Trophoblast cell (in vitro differentiated cells and primary cell): Measurements from ENCODE around the gene LYSMD4.

Experiments
- DNase-seq, 2 donors: peaks; one replicate each; pipeline ENCODE4 v3.0.0-alpha.2; 2016
- H2AFZ ChIP-seq: 2 replicates; pipeline ENCODE4 v1.6.1; 2013; ENCODE audit warnings: low read length, moderate library complexity, mild to moderate bottlenecking; ENCODE audit not compliant: insufficient read depth, poor library complexity
- H2AK5ac ChIP-seq: 2 replicates; pipeline ENCODE4 v1.6.1; 2013; ENCODE audit warnings: mild to moderate bottlenecking, low read length
- H2BK120ac ChIP-seq: 2 replicates; pipeline ENCODE4 v1.6.1; 2013; ENCODE audit warnings: low read length, mild to moderate bottlenecking, moderate library complexity; ENCODE audit not compliant: insufficient read depth, poor library complexity
- H2BK12ac ChIP-seq: 2 replicates; pipeline ENCODE4 v1.6.1; 2013; ENCODE audit warnings: mild to moderate bottlenecking, low read length, moderate library complexity
- H2BK5ac ChIP-seq: 2 replicates; pipeline ENCODE4 v1.6.1; 2013; ENCODE audit warnings: low read length, low read depth, moderate library complexity, mild to moderate bottlenecking; ENCODE audit not compliant: poor library complexity
- H3K14ac ChIP-seq: 2 replicates; pipeline ENCODE4 v1.6.1; 2013; ENCODE audit warnings: mild to moderate bottlenecking, low read length
- H3K18ac ChIP-seq: 2 replicates; pipeline ENCODE4 v1.6.1; 2013; ENCODE audit warnings: mild to moderate bottlenecking, low read length
- H3K23ac ChIP-seq: 2 replicates; pipeline ENCODE4 v1.6.1; 2013; ENCODE audit warnings: low read length
- H3K27ac ChIP-seq: 2 replicates; pipeline ENCODE4 v1.5.1; 2013; ENCODE audit warnings: low read depth, mild to moderate bottlenecking, inconsistent platforms, low read length, moderate library complexity
- H3K27me3 ChIP-seq: 2 replicates; pipeline ENCODE4 v1.6.1; 2013; ENCODE audit warnings: inconsistent platforms, mild to moderate bottlenecking, low read length, moderate library complexity; ENCODE audit not compliant: insufficient read depth
- H3K36me3 ChIP-seq, 2 experiments: 1 replicate in 1 of 2; 2 replicates in 1 of 2; pipeline ENCODE4 v1.6.1; 2013; ENCODE audit warnings: low read length in 2 of 2, mild to moderate bottlenecking in 2 of 2, moderate library complexity in 1 of 2; ENCODE audit not compliant: insufficient read depth in 2 of 2, control insufficient read depth in 1 of 2
- H3K4ac ChIP-seq: 2 replicates; pipeline ENCODE4 v1.6.1; 2013; ENCODE audit warnings: low read depth, mild to moderate bottlenecking, low read length, moderate library complexity
- H3K4me1 ChIP-seq, 2 experiments: 1 replicate in 1 of 2; 2 replicates in 1 of 2; pipeline ENCODE4 v1.6.1; 2013; ENCODE audit warnings: low read length in 2 of 2, mild to moderate bottlenecking in 2 of 2, moderate library complexity in 1 of 2; ENCODE audit not compliant: insufficient read depth in 2 of 2, control insufficient read depth in 1 of 2
- H3K4me2 ChIP-seq: 2 replicates; pipeline ENCODE4 v1.6.1; 2013; ENCODE audit warnings: inconsistent platforms, mild to moderate bottlenecking, low read length, moderate library complexity
- H3K4me3 ChIP-seq: 2 replicates; pipeline ENCODE4 v1.5.1; 2013; ENCODE audit warnings: mild to moderate bottlenecking, low read depth, low read length, inconsistent platforms
- H3K79me1 ChIP-seq: one replicate; pipeline ENCODE4 v1.6.1; 2013; ENCODE audit warnings: low read length
- H3K79me2 ChIP-seq: 2 replicates; pipeline ENCODE4 v1.6.1; 2013; ENCODE audit warnings: low read length, mild to moderate bottlenecking; ENCODE audit not compliant: control insufficient read depth, insufficient read depth, poor library complexity
- H3K9ac ChIP-seq: 2 replicates; pipeline ENCODE4 v1.6.1; 2013; ENCODE audit warnings: mild to moderate bottlenecking, low read length
- H3K9me3 ChIP-seq: 2 replicates; pipeline ENCODE4 v1.6.1; 2013; ENCODE audit warnings: low read depth, mild to moderate bottlenecking, control low read depth, inconsistent platforms, low read length; ENCODE audit not compliant: insufficient read depth
- H4K12ac ChIP-seq: 2 replicates; pipeline ENCODE4 v1.6.1; 2013; ENCODE audit warnings: low read depth, mild to moderate bottlenecking, low read length, moderate library complexity
- H4K8ac ChIP-seq: 2 replicates; pipeline ENCODE4 v1.6.1; 2013; ENCODE audit warnings: low read depth, mild to moderate bottlenecking, low read length, moderate library complexity
- H4K91ac ChIP-seq: one replicate; pipeline ENCODE4 v1.6.1; 2013; ENCODE audit warnings: low read depth, mild to moderate bottlenecking, low read length, moderate library complexity
- WGBS: extraction: QIAGEN DNeasy Blood & Tissue Kit; methylation state at CpG from one replicate; pipeline ENCODE4 v1.1.7; 2013; ENCODE audit warnings: missing lambda C conversion rate; ENCODE audit not compliant: insufficient read length, insufficient coverage; ENCODE audit errors: extremely low coverage; 5-methylcytosine and 5-hydroxymethylcytosine counted together

The LYSMD4 gene

DNA sequence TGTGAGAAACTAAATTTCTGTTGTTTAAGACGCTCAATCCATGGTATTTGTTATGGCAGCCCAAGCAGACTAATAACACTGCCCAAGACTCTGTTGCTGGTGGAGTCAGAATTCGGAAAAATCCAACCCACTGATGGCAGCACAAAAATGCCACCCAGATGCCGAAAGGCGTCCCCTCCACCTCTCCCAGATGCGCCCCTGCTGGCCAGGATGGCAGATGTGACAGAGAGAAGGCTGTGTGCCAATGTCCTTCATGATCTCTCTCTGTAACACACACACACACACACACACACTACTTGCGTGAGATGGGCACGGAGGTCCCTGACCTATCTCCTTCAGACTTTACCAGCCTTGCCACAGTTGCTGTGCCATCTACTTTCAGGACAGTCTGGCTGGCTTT lies 10.9 kb upstream of the LYSMD4 start:
- Histone ChIP-seq H4K91ac (no peak overlapping the region), H3K4me1 (no peaks in the 10 kb centered on the region), H3K79me2 (no peaks in the 10 kb centered on the region), H4K8ac (no peak overlapping the region), H3K9me3 (peaks cover 1% of the 10 kb centered on the region), H3K4me3 (peak overlapping the region; percentile 36), H2AFZ (no peak overlapping the region), H2BK12ac (no peak overlapping the region), H3K18ac (no peak overlapping the region), H2BK120ac (no peak overlapping the region), H3K14ac (no peak overlapping the region), H3K27me3 (no peaks in the 10 kb centered on the region), H3K23ac (no peak overlapping the region), H3K9ac (no peak overlapping the region), H3K4me2 (no peak overlapping the region), H2BK5ac (no peak overlapping the region), H4K12ac (no peak overlapping the region), H2AK5ac (no peak overlapping the region), H3K36me3 (no peaks in the 10 kb centered on the region), H3K79me1 (no peaks in the 10 kb centered on the region), H3K27ac (no peak overlapping the region), H3K4ac (no peak overlapping the region)
- no peak for DNase-seq
- WGBS, result no CpG with 5 or more reads among the region's 7 CpGs

- Histone ChIP-seq H3K27ac (no peak overlapping the region), H2BK5ac (no peak overlapping the region), H2AK5ac (no peak overlapping the region), H2BK12ac (no peak overlapping the region), H3K4ac (no peak overlapping the region), H3K27me3 (no peaks in the 10 kb centered on the region), H3K4me2 (no peak overlapping the region), H3K79me1 (no peaks in the 10 kb centered on the region), H3K14ac (no peak overlapping the region), H4K91ac (no peak overlapping the region), H3K36me3 (no peaks in the 10 kb centered on the region), H3K23ac (no peak overlapping the region), H4K8ac (no peak overlapping the region), H3K9ac (no peak overlapping the region), H2BK120ac (no peak overlapping the region), H3K4me3 (no peak overlapping the region), H4K12ac (no peak overlapping the region), H3K79me2 (no peaks in the 10 kb centered on the region), H2AFZ (no peak overlapping the region), H3K4me1 (no peaks in the 10 kb centered on the region), H3K9me3 (peaks cover 1% of the 10 kb centered on the region), H3K18ac (no peak overlapping the region)
- DNase-seq, result no peak
- WGBS, result no CpG with 5 or more reads among the region's 2 CpGs
Measured at GRCh38 chr15:99741835-99742234, 8.6 kb upstream of the LYSMD4 start.

DNA sequence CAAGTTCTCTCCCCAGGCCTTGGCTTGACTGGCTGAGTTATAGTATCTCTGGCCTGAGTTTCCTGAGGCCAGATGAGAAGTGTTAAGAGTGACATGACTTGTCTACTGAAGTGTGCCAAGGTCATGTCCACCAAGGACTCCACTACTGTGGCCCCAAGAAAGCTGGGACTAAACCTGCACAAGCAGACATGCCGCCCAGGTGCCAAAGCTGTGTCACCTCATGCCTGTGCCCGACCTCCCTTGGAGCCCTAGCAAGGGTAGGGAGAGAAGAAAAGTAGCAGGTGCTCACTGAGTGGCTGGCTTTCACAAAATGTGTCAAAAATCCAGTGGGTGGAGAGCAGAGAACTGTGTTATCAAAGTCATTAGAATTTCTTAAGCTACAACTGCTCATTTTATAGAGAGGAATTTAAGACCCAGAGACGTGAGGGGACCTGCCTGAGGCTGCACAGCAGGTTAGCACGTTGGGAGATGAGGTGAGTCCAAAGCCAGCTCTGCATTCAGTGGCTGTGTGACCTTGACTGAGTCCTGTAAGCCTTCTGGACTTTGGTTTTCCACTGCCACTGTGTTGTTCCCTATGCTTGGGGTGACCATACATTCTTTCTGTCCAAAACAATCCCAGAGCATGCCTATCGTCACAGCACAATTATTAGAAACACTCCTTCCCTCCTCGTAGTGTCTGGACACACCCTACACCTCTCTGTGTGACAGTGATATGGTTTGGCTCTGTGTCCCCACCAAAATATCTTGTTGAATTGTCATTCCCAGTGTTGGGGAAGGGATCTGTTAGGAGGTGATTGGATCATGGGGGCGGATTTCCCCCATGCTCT lies 5.0 kb upstream of the LYSMD4 start:
- Histone ChIP-seq H3K79me1 (peaks cover 3% of the 10 kb centered on the region), H2BK120ac (no peak overlapping the region), H2AFZ (no peak overlapping the region), H3K79me2 (no peaks in the 10 kb centered on the region), H3K18ac (no peak overlapping the region), H3K23ac (no peak overlapping the region), H3K14ac (no peak overlapping the region), H3K36me3 (no peaks in the 10 kb centered on the region), H2BK5ac (no peak overlapping the region), H3K4ac (no peak overlapping the region), H4K12ac (no peak overlapping the region), H3K4me3 (no peak overlapping the region), H2BK12ac (no peak overlapping the region), H3K27ac (no peak overlapping the region), H2AK5ac (no peak overlapping the region), H3K27me3 (no peaks in the 10 kb centered on the region), H4K8ac (no peak overlapping the region), H4K91ac (no peak overlapping the region), H3K4me1 (peaks cover 0 to 3% of the 10 kb centered on the region in 2 experiments), H3K9me3 (no peaks in the 10 kb centered on the region), H3K9ac (no peak overlapping the region), H3K4me2 (no peak overlapping the region)
- DNase-seq, result no peak
- no CpG with 5 or more reads among the region's 7 CpGs for WGBS

DNA sequence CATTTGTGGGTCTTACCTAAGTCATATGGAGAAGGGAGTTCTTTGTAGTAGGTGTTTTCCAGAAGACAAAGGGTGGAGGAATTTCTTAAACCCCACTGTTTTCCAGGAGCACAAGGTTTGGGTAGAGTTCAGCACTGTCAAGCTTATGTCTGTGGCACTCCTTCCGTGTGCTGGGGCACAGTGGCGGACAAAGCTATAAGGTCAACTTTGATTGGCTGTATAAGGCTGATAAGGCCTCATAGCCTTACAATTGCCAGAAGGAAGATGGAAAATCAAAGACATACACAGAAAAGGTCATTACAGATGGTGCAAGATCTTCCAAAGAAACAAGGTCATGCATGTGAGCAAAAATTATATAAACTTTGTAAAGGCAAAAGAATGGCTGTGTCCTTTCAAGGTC lies 3.5 kb upstream of the LYSMD4 start:
- no peak overlapping the region for H3K23ac ChIP-seq
- peaks cover under 1 to 5% of the 10 kb centered on the region in 2 experiments for H3K4me1 ChIP-seq
- H3K14ac ChIP-seq, result no peak overlapping the region
- WGBS, result no CpG with 5 or more reads among the region's 2 CpGs
- H4K8ac ChIP-seq, result no peak overlapping the region
- no peak for DNase-seq
- no peak overlapping the region for H2BK12ac ChIP-seq
- H3K4ac ChIP-seq, result no peak overlapping the region
- no peak overlapping the region for H3K27ac ChIP-seq
- no peak overlapping the region for H4K12ac ChIP-seq
- H3K4me2 ChIP-seq, result no peak overlapping the region
- no peak overlapping the region for H2BK5ac ChIP-seq
- no peak overlapping the region for H2AK5ac ChIP-seq
- H3K4me3 ChIP-seq, result no peak overlapping the region
- H3K36me3 ChIP-seq, result no peaks in the 10 kb centered on the region
- H3K79me2 ChIP-seq, result peaks cover 4% of the 10 kb centered on the region
- no peak overlapping the region for H2BK120ac ChIP-seq
- no peak overlapping the region for H4K91ac ChIP-seq
- no peaks in the 10 kb centered on the region for H3K27me3 ChIP-seq
- H3K9me3 ChIP-seq, result no peaks in the 10 kb centered on the region
- peaks cover 8% of the 10 kb centered on the region for H3K79me1 ChIP-seq
- H2AFZ ChIP-seq, result no peak overlapping the region
- no peak overlapping the region for H3K9ac ChIP-seq
- H3K18ac ChIP-seq, result no peak overlapping the region
